Gastroesophageal sphincter (tissue), 3 donors: ENCODE results near the gene BNIP2.

Experiments used
- POLR2A ChIP-seq, 2 donors: fragments of 450-650 bp; IDR thresholded peaks; one replicate each; pipeline ENCODE4 v1.6.1; 2017; ENCODE audit warnings: antibody characterized with exemption in 2 of 2, mild to moderate bottlenecking in 2 of 2, moderate library complexity in 1 of 2
- POLR2AphosphoS5 ChIP-seq: sonication (generic); formaldehyde crosslinking; IDR thresholded peaks from one replicate; pipeline ENCODE4 v1.6.1; 2017; ENCODE audit warnings: antibody characterized with exemption
- TF ChIP-seq, protein P1 (sequence below), 4 experiments: fragments of 200-600 bp in 2 of 4; fragments of 450-650 bp in 2 of 4; sonication (generic) in 1 of 4; IDR thresholded peaks; one replicate each; pipeline ENCODE4 v1.5.1; 2017 to 2019; ENCODE audit warnings: antibody characterized with exemption in 4 of 4, mild to moderate bottlenecking in 2 of 4, moderate library complexity in 2 of 4

GRCh38 chr15:59611276-59612260, 77.6 kb downstream of the BNIP2 start, which contains the start of gene GCNT3:
- no peak for TF ChIP-seq POLR2A (IDR thresholded peaks at IDR 0.05)
- TF ChIP-seq, protein P1, sequence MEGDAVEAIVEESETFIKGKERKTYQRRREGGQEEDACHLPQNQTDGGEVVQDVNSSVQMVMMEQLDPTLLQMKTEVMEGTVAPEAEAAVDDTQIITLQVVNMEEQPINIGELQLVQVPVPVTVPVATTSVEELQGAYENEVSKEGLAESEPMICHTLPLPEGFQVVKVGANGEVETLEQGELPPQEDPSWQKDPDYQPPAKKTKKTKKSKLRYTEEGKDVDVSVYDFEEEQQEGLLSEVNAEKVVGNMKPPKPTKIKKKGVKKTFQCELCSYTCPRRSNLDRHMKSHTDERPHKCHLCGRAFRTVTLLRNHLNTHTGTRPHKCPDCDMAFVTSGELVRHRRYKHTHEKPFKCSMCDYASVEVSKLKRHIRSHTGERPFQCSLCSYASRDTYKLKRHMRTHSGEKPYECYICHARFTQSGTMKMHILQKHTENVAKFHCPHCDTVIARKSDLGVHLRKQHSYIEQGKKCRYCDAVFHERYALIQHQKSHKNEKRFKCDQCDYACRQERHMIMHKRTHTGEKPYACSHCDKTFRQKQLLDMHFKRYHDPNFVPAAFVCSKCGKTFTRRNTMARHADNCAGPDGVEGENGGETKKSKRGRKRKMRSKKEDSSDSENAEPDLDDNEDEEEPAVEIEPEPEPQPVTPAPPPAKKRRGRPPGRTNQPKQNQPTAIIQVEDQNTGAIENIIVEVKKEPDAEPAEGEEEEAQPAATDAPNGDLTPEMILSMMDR (IDR thresholded peaks at IDR 0.05), result no peak
- no peak for TF ChIP-seq POLR2AphosphoS5
